HG03432 (cell line): ENCODE results near the gene TEX2.

Source experiments
- ATAC-seq: cut with Tn5 transposase; IDR thresholded peaks from one replicate; pipeline ENCODE4 v1.9.1; 2021; ENCODE audit warnings: mild to moderate bottlenecking, moderate library complexity; ENCODE audit not compliant: unreplicated experiment

Gene TEX2, protein sequence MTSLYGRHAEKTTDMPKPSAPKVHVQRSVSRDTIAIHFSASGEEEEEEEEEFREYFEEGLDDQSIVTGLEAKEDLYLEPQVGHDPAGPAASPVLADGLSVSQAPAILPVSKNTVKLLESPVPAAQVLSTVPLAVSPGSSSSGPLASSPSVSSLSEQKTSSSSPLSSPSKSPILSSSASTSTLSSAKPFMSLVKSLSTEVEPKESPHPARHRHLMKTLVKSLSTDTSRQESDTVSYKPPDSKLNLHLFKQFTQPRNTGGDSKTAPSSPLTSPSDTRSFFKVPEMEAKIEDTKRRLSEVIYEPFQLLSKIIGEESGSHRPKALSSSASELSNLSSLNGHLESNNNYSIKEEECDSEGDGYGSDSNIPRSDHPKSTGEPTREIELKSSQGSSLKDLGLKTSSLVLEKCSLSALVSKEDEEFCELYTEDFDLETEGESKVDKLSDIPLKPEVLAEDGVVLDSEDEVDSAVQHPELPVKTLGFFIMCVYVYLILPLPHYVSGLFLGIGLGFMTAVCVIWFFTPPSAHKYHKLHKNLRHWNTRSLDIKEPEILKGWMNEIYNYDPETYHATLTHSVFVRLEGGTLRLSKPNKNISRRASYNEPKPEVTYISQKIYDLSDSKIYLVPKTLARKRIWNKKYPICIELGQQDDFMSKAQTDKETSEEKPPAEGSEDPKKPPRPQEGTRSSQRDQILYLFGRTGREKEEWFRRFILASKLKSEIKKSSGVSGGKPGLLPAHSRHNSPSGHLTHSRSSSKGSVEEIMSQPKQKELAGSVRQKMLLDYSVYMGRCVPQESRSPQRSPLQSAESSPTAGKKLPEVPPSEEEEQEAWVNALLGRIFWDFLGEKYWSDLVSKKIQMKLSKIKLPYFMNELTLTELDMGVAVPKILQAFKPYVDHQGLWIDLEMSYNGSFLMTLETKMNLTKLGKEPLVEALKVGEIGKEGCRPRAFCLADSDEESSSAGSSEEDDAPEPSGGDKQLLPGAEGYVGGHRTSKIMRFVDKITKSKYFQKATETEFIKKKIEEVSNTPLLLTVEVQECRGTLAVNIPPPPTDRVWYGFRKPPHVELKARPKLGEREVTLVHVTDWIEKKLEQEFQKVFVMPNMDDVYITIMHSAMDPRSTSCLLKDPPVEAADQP

DNA sequence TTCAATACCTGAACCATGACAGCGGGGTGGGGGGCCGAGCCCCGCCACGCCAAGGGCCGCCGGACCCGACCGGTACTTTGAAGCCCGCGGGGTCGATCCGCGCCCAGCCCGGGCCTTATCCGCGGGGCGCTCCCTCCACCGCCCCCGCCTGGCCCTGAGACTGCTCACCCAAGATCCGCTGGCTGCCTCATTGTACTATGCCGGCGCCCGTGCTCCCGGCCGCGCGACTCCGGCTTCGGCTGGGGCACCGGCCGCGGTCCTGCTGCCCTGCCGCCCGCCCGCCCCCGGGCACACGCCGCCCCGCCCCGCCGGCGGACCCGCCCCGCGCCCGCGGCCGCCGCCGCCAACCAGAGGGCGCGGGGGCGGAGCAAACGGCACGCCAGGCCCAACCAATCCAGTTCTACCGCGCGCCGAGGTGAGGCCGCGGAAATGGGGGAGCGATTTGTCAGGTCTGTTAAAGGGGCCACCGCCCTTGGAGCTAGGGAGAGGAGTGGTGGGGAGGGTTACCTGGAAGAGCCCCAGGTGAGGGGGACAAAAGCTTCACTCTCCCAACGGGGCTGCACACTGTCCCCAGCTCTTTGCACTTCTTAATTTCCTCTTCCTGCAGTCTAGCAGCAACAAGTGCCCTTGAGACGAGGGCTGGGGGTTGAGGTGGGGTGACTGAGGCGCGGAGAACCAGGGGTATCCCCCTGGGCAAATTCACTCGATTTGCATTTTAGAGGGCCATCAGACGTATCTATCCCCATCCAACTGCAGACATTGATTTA is at the start of gene TEX2:
Gene TEX2 (minus strand): TSS at position 261 of the 767 bp plus-strand sequence. CDS start 49,043 bp downstream, outside the sequence.
- peak; percentile 92 for ATAC-seq

DNA sequence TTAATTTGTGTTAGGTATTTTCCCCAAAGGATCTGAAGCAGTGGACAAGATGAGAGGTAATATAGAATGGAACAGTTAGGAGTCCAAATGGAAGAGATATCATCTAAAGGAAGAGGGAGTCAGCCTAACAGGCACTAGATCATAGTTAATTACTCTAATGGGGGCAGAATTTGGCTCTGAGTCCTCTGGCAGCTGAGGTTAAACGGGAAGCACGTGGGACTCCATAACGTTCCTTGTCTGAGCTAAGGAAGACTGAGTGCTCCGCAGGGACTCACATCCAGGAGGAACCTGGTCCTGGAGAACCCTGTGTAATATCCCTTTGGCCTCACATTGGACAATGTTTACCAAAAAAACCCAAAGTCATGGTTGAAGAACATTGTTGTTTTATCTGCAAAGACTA is 46.6 kb upstream of the TEX2 start:
- no peak for ATAC-seq

DNA sequence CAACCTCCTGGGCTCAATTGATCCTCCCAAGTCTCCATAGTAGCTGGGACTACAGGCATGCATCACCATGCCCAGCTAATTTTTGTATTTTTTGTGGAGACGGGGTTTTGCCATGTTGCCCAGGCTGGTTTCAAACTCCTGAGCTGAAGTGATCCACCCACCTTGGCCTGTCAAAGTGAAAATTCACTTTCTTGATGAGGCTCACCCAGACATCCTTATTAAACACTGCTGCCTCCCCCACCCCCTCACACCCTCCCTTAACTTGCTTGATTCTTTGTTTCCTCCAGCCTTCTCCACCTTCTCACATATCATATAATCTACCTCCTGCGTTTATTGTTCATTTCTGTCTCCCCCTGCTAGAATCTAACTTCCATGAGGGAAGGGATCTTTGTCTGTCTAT is 46.0 kb upstream of the TEX2 start:
- ATAC-seq = no peak

DNA sequence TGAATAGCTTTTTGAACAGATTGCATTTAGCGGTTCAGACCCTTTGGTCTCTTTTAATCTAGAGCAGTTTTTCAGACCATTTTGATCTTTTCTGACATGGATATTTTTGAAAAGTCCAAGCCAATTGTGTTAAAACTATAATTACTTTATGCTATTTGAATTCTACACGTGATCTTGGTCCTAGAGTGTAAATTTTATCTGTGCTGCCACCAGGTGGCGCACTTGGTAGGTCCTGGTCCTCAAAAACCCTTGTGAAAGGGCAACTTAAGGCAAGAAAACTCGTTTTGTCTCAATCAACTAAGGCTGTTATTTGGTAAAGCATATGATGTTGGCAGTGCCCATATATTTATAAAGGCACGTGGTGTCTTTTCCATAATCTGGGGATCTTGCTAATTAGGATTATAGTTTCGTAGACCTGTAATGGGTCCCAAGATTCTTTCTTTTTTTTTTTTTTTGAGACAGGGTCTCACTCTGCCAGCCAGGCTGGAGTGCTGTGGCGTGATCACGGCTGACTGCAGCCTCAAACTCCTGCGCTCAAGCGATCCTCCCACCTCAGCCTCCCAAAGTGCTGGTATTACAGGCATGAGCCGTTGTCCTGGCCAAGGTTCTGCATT is 43.9 kb upstream of the TEX2 start:
- no peak for ATAC-seq

DNA sequence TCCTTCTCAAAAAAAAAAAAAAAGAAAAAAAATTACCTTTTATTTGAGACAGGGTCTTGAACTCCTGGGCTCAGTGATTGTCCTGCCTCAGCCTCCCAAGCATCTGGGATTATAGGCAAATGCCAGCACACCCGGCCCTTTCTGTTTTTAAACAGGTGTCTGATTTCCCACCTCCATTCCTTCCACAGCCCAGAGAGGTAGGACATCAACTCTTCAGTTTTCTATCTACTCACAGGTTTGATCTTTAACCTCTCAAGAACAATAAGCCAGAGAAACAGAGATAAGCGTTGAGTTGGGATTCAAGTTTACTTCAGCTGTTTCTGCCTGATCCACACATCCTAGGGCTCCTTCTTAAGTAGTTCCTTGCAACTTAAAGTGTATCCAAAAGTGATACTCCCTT is 41.5 kb upstream of the TEX2 start:
- no peak for ATAC-seq

DNA sequence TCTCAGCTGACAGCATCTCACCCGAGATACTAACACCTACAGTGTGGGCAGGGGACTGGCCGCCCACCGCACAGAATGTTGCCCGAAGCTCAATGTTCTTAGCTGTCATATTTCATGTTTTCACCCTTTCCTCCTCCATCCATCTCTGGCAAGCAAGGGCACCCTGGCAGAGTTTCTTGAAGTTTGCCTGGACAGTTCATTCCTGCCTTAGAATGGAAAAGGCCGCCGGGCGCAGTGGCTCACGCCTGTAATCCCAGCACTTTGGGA is 37.6 kb upstream of the TEX2 start:
- no peak for ATAC-seq

DNA sequence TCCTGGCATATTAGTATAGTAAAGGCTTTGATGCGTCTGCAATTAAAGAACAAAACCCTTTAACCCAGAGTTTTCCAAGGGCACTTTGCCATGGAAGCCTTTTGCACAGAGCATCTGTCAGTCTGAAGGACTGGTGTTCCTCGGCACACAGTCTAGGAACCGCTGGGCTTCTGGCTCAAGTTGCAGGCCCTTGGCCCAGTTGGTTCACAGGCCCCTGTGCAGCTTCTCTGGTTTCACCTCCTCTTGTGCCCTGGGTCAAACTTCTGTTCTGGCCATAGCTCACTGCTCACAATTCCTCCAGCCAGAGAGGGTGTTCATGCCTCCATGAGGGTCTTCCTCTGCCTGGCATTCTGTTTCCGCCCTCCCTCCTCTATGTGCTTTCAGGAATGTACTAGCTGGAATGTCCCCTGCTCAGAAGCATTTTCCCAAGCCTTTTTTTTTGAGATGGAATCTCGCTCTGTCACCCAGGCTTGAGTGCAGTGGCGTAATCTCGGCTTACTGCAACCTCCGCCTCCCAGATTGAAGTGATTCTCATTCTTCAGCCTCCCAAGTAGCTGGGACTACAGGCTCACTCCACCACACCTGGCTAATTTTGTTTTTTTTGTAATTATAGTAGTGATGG is 34.5 kb upstream of the TEX2 start:
- ATAC-seq = no peak

DNA sequence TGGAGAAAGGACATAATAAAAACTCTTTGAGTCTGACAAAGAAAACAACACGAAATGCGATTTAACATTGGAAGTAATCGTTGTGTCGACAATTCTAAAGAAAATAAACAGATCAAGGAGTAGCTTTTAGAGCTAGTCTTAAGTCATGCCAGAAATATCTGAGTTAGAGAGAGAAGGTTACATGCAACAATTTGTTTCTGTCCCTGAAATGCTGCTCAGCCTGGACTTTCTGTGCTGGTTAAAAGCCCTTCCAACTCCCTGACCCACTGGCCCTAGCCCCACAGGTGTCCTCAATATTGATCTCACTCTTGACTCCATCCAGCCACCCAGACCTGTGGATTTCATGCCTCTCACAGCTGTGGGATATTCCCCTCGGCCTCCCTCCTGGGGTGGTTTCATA is 33.2 kb upstream of the TEX2 start:
- ATAC-seq = no peak

DNA sequence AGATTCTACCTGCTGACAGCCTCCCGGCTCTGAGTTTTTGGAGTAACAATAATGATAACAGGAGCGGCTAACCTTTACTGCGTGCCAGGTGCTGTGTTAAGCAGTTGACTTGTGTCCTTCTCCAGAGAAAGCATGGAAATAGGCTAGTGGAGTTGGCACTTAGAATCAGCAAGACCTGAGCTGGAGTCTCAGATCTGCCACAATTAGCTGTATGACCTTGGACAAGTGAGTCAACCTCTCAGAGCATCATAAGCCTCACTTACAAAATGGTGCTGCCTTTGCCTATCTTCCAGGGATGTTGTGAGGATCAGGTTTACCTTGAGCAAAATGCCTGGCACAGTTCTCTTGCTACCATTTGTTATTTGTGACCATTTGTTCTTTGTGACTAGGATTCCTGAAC is 32.1 kb upstream of the TEX2 start:
- no peak for ATAC-seq

DNA sequence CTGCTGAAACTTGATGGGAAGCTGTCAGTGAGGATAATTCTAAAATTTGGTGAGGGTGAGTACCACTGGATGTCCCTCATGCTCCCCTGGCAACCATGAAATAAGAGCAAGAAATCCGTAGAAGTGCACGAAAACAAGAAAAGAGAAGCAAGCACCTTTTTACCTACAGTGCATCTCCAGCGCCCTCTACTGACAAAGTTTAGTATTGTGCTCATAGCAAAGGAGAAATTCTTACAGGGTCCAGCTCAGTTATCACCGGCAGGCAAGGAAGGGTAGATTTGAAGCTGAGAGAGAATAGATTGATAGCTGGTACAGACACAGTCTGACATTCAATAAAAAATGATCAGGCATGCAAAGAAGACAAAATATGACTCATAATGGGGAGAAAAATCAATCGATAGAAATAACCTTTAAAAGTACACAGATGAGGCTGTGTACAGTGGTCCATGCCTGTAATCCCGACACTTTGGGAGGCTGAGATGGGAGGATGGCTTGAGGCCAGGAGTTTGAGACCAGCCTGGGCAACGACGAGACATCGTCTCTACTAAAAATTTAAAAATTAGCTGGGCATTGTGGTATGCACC is 28.3 kb upstream of the TEX2 start:
- no peak for ATAC-seq

DNA sequence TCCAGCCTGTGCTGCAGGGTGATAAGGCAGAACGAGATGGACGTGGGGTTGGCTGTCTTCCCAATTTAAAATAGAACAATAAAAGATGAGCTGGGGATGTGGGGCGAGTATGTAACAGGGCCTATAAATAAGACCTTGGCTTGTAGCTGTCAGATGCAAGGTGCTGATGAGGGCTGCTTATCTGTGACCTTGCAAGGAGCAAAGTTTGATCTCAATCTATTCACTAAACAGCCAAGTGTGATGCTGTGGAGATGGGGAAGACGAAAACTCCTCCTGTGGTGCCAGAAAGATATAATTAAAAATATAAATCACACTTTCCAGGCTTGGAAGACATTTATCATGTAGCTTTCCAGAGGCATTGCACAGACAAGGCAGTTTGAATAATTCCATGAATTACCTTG is 26.7 kb upstream of the TEX2 start:
- no peak for ATAC-seq

DNA sequence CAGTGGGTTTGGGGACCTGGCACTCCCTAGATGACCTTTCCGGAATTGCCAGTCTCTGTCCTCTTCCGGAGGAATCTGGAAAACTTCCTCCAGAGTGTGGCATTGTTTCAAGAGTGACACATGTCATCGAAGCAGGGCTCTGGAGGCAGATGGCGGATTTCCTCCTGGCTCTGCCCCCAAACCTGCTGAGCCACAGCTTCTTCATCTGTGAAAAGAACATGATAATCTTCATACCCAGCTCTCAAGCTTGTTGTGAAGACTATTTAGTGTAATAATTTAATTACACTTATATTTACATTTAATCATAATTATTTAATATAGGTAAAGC is 19.7 kb upstream of the TEX2 start:
- no peak for ATAC-seq

DNA sequence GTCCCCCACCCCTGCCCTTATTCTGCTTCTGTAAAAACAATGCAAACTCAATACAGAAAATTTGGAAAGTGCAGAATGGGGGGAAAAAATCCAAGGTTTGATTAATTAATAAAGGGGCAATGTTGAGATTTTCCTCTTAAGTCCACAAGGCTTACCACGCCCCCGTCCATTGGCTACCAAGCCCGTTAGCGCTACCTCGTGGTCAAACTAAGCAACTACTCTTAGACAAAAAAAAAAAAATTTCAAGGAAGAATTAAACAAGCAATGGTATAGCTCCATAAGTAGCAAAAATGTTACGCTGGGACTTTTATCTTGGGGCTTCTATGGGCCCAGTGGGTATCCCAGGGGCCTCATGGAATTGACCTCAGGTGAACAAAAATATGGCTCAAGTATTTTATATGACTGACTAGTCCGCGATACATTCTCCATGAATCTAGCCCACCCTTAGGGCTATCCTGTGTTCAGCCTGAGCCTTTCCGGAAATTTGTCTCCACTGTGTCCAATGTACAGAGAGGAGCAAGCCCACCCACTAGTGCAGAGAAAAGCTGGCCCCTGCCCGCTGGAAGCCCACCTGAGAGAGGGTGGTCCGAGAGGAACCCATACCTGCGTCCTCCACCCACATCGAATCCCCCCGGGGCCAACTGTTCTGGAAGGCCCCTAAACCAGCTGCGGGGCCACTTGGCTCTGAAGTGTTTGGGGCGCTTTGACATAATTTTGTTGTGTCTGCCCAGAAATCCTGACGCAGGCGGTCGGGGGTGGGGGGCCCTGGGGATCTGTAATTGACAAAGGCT is 19.1 kb upstream of the TEX2 start:
- no peak for ATAC-seq

DNA sequence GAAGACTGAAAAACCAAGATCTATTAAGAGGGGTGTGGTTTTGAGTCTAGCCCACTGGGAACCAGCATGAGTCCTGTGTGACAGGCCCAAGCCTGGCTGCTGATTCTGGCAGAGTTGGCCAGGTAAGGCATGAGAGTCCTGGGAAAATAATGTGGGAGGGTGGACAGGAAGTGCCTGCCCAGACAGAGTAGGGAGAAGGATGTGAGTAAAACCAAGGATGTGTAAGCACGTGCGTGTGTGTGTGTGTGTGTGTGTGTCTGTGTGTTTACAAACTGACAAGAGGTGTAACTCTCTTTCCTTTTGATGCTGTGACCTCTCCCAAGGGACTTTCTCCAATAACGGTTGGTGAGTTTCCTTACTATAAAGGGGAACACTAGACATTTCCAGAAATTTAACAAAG is 15.6 kb upstream of the TEX2 start:
- no peak for ATAC-seq

DNA sequence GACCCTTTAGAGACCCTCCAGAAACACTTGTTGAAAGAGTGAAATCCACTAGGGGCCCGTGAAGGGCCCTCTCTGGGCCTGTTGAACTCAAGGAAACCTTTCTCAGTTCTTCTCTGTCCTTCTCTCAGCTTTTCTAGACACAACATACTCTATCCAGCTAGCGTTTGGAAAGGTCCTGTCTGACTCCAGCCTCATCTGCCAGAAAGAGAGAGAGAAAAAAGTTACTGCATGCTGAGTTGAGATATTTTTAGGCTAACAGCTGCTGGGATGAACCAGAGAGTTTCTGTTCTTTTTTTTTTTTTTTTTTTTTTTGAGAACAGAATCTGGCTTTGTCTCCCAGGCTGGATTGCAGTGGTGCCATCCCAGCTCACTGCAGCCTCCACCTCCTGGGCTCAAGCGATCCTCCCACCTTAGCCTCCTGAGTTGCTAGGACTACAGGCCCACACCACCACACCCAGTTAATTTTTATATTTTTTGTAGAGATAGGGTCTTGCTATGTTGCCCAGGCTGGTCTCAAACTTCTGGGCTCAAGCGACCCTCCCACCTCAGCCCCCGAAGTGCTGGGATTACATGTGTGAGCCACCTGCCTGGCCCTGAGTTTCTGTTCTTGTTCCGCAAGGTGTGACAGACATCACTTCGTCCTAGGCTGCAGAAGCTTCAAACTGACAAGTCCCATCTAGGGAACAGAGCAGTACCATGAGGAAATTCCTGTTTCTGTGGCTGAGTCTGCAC is 14.9 kb upstream of the TEX2 start:
- ATAC-seq = no peak

DNA sequence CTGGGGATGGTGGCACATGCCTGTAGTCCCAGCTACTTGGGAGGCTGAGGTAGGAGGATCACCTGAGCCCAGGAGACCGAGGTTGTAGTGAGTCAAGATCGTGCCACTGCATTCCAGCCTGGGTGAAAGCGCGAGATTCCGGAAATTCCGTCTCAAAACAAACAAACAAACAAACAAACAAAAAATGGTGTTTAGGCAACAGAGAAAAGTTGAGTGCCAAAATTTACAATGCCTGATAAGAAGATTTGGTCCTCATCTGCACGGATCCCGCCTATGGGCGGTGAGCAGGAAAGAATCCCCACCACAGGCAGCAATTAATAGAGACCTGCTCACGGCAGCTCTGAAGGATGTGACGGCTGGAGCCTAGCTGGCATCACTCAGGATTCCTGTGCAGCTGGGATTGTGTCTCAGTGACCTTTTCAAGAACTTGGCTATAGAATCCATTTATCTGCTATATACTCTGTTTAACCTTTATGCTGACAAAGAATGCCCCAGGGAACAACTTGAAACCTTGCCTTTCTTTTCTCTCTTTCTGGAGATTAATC is 14.0 kb upstream of the TEX2 start:
- no peak for ATAC-seq

DNA sequence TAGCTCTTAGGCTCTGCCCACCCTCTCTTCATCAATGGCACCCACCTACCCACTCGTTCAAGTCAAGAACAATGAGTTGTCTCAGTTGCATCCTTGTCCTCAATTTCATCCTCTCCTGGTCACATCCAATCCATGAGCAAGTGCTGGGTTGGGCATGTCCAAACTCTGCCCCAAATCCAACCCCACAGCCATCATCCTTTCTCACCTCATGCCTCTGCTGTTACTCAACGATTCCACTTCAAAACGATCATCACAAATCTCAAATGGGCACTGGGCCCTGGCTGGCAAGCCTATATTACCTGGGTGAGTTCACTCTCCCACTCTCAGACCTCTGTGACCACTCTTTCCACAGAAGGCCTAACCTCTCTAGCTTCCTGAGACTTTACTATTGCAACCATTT is 12.0 kb upstream of the TEX2 start:
- ATAC-seq = no peak

DNA sequence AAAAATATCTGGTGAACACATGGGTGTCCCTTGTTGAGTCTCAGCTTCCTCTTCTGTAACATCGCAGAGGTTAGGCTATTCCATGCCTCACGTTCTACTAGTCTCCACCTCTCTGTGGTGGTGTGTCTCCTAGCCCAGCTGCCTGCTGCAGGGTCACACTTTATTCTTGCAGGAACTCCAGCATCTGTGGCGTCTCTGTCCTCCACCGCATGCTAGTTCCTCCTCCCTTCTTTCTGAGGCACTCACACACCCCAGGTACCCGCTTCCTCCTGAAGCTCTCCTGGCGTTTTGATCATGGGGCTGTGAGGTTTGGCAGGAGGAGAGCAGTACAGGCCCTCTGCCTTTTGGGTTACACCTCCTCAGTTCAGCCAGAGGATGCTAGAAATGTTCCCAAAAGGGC is 9.9 kb upstream of the TEX2 start:
- ATAC-seq = no peak
